ENCODE data around the gene SPNS2. TPM values are rescaled to one million over a fixed set of nuclear protein-coding genes. Genes with fewer than 3 reads are reported as not detected.

Gene SPNS2
- polyA plus RNA-seq, 3 donors, result 0.23 to 0.33 TPM; not detected in 1

DNA sequence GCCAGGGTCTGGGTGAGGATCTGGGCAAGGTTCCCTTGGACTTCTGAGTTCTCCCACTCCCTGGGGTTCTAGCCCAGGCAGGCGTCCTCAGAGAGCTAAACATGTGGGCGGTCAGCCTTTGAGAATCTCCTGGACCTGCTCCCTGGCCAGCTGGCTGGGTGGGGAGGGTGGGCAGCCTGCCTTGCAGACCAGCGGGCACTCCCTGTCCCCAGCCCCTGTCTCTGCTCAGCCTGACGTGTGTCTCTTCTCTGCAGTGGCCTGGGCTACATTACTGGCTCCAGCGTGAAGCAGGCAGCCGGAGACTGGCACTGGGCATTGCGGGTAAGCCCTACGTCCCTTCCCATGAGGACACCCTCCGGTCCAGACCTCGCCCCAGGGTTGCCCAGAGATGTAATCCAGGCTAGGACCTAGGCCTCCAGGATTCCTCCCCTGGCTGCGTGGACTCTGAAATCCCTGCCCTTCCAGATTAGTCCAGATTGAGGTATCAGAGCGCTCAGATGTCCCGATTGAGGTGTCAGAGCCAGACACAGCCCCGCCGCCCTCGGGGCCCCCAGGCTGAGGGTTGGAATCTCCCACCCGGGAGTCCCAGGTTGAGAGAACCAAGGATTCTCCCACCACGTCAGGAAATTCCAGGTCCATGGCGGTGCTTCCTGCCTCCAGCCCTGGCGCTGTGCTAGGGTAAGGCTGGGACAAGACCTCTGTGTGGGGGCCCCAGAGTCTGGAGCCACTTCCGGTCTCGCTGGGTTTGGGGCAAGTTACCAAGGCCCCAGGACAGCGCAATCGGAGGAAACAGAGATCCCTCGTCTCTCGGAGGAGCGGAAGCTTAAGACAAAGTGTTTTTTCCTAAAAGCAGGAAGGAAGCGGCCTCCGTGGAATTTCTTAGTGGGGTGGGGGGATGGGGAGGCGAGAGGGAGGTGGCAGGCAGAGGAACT, 32.4 kb downstream of the SPNS2 start:
- Histone ChIP-seq H4K20me1 (ENCODE audit: insufficient read depth, low read length) (no peaks in the 10 kb centered on the region), H3K4me2 (replicated peaks; ENCODE audit: extremely low read depth, low read length, poor library complexity, severe bottlenecking) (no peak overlapping the region), H3K27ac (ENCODE audit: low read depth in 1 of 2, low read length in 2 of 2) (no peak overlapping the region), H2AFZ (ENCODE audit: insufficient read depth, low read depth, low read length, poor library complexity, severe bottlenecking) (no peak overlapping the region), H3K9ac (ENCODE audit: insufficient read depth, low read length, poor library complexity, severe bottlenecking) (peak overlapping the region; percentile 15), H3K27me3 (ENCODE audit: control insufficient read depth in 2 of 2, insufficient read depth in 2 of 2, low read length in 2 of 2) (no peaks in the 10 kb centered on the region), H3K36me3 (replicated peaks in 1 of 2; ENCODE audit: control insufficient read depth in 1 of 2, insufficient read depth in 2 of 2, low read length in 2 of 2) (no peaks in the 10 kb centered on the region), H3K79me2 (ENCODE audit: insufficient read depth, low read length) (no peaks in the 10 kb centered on the region), H3K4me1 (ENCODE audit: control insufficient read depth in 1 of 2, insufficient read depth in 2 of 2, low read length in 2 of 2) (peaks cover 11% of the 10 kb centered on the region in 2 donors), H3K9me3 (replicated peaks in 1 of 2; ENCODE audit: control insufficient read depth in 1 of 2, insufficient read depth in 1 of 2, low read length in 2 of 2) (no peaks in the 10 kb centered on the region), H3K4me3 (replicated peaks in 1 of 3; ENCODE audit: low read depth in 2 of 3, low read length in 3 of 3) (no peak overlapping the region)
- no peaks in the 10 kb centered on the region for H3K36me3 Mint-ChIP-seq
- TF ChIP-seq, protein P1, sequence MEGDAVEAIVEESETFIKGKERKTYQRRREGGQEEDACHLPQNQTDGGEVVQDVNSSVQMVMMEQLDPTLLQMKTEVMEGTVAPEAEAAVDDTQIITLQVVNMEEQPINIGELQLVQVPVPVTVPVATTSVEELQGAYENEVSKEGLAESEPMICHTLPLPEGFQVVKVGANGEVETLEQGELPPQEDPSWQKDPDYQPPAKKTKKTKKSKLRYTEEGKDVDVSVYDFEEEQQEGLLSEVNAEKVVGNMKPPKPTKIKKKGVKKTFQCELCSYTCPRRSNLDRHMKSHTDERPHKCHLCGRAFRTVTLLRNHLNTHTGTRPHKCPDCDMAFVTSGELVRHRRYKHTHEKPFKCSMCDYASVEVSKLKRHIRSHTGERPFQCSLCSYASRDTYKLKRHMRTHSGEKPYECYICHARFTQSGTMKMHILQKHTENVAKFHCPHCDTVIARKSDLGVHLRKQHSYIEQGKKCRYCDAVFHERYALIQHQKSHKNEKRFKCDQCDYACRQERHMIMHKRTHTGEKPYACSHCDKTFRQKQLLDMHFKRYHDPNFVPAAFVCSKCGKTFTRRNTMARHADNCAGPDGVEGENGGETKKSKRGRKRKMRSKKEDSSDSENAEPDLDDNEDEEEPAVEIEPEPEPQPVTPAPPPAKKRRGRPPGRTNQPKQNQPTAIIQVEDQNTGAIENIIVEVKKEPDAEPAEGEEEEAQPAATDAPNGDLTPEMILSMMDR (IDR thresholded peaks at IDR 0.05), result no peak
- WGBS (ENCODE audit: insufficient coverage), result 59% methylated on average over 28 of the region's 30 CpGs
- H3K9me3 Mint-ChIP-seq, result no peaks in the 10 kb centered on the region
- no peak for DNase-seq
- H3K4me3 Mint-ChIP-seq, result no peak overlapping the region
- intact Hi-C loops (cut with micrococcal nuclease), result no loop called here
- H3K27me3 Mint-ChIP-seq (ENCODE audit: low read depth in 3 of 3), result peaks cover 7 to 16% (median 13%) of the 10 kb centered on the region in 3 donors
- H3K4me1 Mint-ChIP-seq, result peaks cover 15% of the 10 kb centered on the region
- no peak overlapping the region for H3K27ac Mint-ChIP-seq

DNA sequence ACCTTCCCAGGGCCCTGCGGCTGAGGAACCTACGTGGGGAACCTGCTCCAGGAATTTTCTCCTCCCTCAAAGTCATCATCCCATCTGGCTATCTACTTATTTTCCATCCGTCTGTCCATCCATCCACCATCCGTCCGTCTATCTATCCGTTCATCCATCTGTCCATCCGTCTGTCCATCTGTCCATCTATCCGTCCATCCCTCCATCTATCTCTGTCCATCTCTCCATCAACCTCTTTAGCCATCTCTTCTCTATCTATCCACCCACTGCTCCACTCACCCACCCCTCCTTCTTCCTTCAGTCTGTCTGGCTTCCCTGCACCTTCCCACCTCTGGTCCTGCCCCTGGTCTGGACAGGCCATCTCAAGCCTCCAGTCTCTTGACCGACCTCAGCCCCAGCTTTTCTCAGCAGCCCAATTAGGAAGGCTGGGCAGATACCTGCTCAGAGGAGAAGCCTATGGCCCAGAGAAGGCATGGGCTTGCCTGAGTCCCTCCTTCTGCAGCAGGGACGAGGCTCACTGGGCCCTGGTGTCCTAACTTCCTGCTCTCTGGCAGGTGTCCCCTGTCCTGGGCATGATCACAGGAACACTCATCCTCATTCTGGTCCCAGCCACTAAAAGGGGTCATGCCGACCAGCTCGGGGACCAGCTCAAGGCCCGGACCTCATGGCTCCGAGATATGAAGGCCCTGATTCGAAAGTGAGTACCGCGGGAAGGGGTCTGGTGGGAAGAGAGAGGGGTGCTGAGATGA, 33.5 kb downstream of the SPNS2 start:
- no peak overlapping the region for H2AFZ ChIP-seq (ENCODE audit: insufficient read depth, low read depth, low read length, poor library complexity, severe bottlenecking)
- H3K9me3 Mint-ChIP-seq, result no peaks in the 10 kb centered on the region
- peaks cover 26% of the 10 kb centered on the region for H3K4me1 Mint-ChIP-seq
- H3K27ac Mint-ChIP-seq, result no peak overlapping the region
- H3K79me2 ChIP-seq (ENCODE audit: insufficient read depth, low read length), result no peaks in the 10 kb centered on the region
- H3K27me3 ChIP-seq (ENCODE audit: control insufficient read depth in 2 of 2, insufficient read depth in 2 of 2, low read length in 2 of 2), result no peaks in the 10 kb centered on the region
- no peak overlapping the region for H3K9ac ChIP-seq (ENCODE audit: insufficient read depth, low read length, poor library complexity, severe bottlenecking)
- H3K36me3 Mint-ChIP-seq, result no peaks in the 10 kb centered on the region
- 88% methylated on average over 10 of the region's 17 CpGs for WGBS (ENCODE audit: insufficient coverage)
- intact Hi-C loops (cut with micrococcal nuclease), result no loop called here
- H3K4me1 ChIP-seq (ENCODE audit: control insufficient read depth in 1 of 2, insufficient read depth in 2 of 2, low read length in 2 of 2), result peaks cover 22% of the 10 kb centered on the region in 2 donors
- no peak overlapping the region for H3K27ac ChIP-seq (ENCODE audit: low read depth in 1 of 2, low read length in 2 of 2)
- H3K4me2 ChIP-seq (replicated peaks; ENCODE audit: extremely low read depth, low read length, poor library complexity, severe bottlenecking), result no peak overlapping the region
- no peaks in the 10 kb centered on the region for H4K20me1 ChIP-seq (ENCODE audit: insufficient read depth, low read length)
- no peaks in the 10 kb centered on the region for H3K36me3 ChIP-seq (replicated peaks in 1 of 2; ENCODE audit: control insufficient read depth in 1 of 2, insufficient read depth in 2 of 2, low read length in 2 of 2)
- no peak for DNase-seq
- TF ChIP-seq, protein P1 (IDR thresholded peaks at IDR 0.05), result no peak
- peak overlapping the region in 1 of 2 donors; percentile 47 for H3K4me3 Mint-ChIP-seq
- no peak overlapping the region for H3K4me3 ChIP-seq (replicated peaks in 1 of 3; ENCODE audit: low read depth in 2 of 3, low read length in 3 of 3)
- H3K9me3 ChIP-seq (replicated peaks in 1 of 2; ENCODE audit: control insufficient read depth in 1 of 2, insufficient read depth in 1 of 2, low read length in 2 of 2), result no peaks in the 10 kb centered on the region
- H3K27me3 Mint-ChIP-seq (ENCODE audit: low read depth in 3 of 3), result peaks cover 8 to 16% (median 13%) of the 10 kb centered on the region in 3 donors
